CD4-positive, alpha-beta T cell treated with Interleukin-4 for 4 hours (primary cell): ENCODE measurements around the gene EP400.
"Not testable (repeated sequence)": the region's sequence is repeated elsewhere in the genome, so short reads cannot be mapped to it uniquely, and the experiment has no call there.

Experiments
- DNase-seq: peaks from one replicate; pipeline ENCODE4 v3.0.0-alpha.2; 2020

The EP400 gene

DNA sequence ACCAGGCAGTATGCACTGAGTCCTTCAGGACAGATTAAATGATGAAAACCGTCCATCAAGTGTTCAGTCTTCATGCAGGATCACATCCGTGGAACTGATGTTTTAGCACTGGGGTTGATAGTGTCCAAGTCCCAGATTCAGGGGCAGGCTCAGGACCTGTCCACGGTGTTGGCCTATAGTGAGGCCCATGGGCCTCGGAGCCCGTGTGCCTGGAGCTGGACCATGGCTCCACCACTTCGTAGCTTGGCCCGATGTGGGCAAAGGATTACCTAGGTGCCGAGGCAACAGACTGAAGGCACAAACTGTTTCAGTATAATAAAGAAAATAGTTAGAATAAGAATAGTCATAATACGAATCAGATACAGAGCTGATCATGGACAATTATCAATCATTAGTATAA, 152.6 kb downstream of the EP400 start:
- no peak for DNase-seq

DNA sequence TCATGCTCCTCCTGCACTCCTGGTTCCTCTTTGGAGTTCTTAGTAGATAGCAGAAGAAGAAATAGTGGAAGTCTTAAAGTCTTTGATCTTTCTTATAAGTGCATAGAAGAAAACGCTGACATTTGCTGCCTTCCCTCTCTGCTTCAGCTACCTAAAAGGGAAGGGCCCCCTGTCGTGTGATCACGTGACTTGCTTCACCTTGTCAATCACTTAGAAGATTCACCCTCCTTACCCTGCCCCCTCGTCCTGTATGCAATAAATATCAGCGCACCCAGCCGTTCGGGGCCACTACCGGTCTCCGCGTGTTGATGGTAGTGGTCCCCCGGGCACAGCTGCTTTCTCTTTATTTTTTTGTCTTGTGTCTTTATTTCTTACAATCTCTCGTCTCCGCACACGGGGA, 153.3 kb downstream of the EP400 start:
- not testable (repeated sequence) for DNase-seq

- DNase-seq = no peak
Observed at GRCh38 chr12:132103542-132104308, 154.0 kb downstream of the EP400 start.

GRCh38 chr12:132105467-132105866, 155.7 kb downstream of the EP400 start:
- DNase-seq = no peak

GRCh38 chr12:132106921-132107320, 157.2 kb downstream of the EP400 start:
- DNase-seq = no peak

- DNase-seq = no peak
Observed at GRCh38 chr12:132108211-132108832, 158.6 kb downstream of the EP400 start.

DNA sequence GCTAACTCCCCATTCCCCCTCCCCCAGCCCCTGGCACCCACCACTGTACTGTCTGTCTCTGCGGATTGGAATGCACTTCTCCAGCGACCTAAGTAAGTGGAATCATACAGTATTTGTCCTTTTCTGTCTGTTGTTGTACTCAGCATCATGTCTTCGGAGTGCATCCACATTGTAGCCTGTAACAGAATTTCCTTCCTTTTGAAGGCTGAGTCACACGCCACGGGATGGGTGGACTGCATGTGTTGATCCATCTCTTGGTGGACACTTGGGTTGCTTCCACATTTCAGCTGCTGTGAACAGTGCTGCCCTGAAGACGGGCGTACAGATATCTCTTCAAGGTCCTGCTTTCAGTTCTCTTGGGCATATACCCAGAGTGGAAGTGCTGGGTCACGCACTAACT, 160.0 kb downstream of the EP400 start:
- no peak for DNase-seq

DNA sequence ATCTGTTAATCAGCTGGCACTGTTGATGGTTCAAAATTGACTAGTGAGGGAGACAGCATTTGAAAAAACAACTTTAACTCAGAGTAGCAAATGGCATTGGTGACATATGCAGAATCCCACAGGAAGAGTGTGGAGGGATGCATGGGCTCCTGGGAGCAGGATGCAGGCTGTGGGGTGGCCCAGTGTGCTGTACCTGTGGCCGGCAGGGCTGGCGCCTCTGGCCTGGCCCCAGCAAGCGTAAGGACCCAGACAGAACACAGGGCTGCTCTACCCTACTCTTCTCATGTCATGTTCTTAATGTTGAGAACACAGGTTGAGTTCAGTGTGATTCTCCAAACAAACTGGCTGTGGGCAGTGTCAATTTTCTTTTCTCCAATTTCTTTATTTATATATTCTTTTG, 160.9 kb downstream of the EP400 start:
- DNase-seq = no peak

GRCh38 chr12:132111654-132112304, 162.0 kb downstream of the EP400 start:
- no peak for DNase-seq

DNA sequence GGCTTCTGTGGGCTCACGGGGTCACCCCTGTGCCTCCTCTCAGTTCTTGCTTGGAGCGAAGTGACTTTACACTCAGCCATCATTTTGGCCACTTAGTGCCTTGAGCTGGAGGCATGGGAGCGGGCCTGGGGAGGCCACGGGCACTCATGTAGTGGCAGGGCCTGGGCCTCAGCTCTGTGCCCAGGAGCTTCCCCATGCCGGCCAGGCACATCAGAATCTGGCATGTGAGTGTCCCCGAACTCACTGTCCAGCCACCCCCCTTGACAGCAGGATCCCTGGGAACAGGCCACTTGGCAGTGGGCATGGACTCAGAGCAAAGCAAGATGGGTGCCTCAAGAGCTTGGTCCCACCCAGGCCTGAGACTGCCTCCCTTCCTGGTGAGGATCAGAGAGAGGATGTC, 164.9 kb downstream of the EP400 start:
- DNase-seq = no peak

GRCh38 chr12:132115500-132115899, 165.8 kb downstream of the EP400 start:
- DNase-seq = no peak

DNA sequence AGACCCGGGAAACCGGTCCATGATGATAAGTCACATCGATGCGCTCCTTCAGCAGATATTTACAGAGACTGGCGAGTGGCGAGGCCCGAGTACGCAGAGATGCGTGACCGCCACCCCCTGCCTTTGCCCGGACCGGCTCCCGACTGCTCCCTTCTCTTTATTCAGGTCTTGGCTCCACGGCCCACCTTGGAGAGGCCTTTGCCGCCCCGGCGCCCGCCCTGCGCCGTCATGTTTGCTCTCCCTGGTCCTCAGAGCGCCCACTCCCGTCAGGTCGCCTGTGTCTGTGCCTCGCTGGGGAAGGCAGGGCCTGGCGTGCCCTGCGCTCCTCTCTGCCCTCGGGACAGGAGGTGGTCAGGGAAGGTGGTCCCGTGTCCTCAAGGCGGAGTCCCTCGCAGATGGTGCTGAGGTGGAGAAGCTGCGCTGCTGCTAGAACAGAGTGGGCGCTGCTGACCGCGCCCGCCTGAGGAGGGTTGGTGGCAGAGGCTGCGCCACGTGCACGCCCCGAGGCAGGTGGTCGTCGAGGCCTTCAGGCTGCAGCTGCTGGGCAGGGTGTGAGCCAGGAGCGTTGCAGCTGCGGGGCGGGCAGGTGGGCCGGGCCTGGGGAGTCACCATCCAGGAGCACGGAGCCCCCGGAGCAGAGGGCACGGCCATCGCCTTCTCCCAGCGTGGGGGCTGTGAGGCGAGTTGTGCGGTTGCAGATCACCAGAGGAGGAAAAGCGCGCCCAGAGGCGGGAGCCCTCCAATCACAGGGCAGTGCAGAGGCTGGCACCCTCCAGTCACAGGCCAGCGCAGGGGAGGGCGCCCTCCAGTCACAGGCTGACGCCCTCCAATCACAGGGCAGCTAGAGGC, 167.2 kb downstream of the EP400 start:
- DNase-seq = no peak

- DNase-seq = no peak
Observed at GRCh38 chr12:132117558-132117875, 167.8 kb downstream of the EP400 start.

DNA sequence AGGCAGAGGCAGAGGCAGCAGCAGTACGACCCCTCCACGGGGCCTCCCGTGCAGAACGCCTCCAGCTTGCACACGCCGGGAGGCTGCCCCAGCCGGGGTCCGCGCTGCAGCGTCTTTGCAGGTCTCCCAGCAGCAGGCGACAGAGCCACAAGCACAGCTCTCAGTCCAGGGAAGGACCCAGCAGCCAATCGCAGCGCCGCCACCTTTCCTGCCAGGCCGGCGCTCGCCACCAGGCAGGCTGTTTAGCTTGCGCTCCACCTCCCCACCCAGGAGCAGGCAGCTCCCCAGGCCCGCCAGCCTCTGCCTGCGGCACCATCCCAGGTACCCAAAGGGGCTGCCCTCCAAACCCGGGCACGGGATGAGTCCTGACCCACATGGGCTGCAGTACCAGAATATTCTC, 169.1 kb downstream of the EP400 start:
- no peak for DNase-seq

- no peak for DNase-seq
Observed at GRCh38 chr12:132121283-132121682, 171.5 kb downstream of the EP400 start.

DNA sequence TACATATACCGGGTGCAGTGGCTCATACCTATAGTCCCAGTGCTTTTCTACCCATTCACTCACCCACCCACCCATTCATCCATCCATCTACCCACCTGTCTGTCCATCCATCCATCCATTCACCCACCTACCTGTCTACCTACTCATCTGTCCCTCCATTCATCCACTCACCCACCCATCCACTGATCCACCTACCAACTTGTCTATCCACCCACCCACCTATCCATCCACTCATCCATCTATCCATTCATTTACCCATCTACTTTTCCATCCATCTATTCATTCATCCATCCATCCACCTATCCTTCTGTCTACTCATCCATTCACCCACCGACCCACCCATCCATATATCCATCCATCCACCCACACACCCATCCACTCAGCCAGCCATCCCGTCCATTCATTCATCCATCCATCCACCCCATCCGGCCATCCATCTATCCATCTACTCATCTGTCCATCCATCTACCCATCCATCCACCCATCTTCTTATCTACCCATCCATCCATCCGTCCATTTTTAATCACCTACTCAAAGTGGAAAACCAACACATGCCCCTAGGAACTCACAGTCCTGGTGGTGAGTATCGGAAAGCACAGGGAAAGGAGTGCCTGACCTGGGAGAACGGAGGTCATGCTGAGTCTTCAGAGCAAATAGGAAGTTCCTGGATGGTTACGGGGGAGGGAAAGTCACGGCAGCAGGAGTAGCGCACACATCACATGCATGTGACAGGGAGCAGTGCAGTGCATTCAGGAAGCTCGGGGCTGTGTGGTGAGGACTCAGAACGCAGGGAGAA, 174.4 kb downstream of the EP400 start:
- DNase-seq = no peak

GRCh38 chr12:132124766-132125425, 175.2 kb downstream of the EP400 start:
- no peak for DNase-seq

DNA sequence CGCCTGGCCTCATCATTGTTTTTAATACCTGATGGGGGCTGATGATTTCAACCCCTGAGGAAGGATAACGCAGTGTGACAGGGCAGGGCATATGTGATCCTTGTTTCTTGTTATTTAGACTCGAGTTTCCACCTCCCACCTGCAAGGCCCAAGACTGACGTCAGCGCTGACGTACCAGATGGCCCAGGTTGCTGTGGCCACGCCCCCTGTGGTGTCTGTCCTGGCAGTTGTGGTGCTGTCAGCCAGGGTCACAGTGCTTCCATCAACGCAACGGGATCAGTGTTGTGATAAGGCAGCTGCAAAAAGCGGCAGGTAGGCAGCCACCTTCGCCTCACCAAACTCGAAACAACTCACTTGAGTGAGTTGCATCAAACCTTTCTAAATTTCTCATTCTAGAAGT, 176.0 kb downstream of the EP400 start:
- DNase-seq = no peak

DNA sequence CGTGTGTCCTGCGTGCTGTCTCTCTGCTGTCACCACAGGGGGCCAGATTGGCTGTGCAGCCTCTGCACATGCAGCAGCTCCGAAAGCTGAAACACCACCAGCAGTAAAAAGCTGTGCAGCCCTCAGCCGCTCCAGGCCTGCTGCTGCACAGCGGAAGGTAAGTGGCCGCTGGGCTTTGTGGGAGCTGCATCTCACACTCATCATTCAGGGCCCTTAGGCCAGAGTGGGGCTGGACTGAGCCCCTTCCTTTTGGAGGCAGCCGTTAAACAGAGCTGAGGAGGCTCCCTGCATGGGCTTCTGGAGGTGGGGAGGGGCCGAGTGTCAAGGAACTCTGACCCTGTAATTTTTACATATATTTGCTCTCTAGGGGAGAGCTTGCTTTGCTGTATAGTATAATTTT, 177.3 kb downstream of the EP400 start:
- no peak for DNase-seq

GRCh38 chr12:132129007-132129406, 179.3 kb downstream of the EP400 start:
- no peak for DNase-seq

GRCh38 chr12:132130690-132131089, 180.9 kb downstream of the EP400 start:
- DNase-seq = no peak
